NT2/D1 (cell line): Measurements from ENCODE around the gene MPDU1.

ENCODE experiments used
- SUZ12 ChIP-seq: IDR thresholded peaks from 2 replicates; pipeline ENCODE4 v1.6.1; 2011; ENCODE audit not compliant: insufficient read length, insufficient read depth; ENCODE audit errors: extremely low read depth
- ZNF274 ChIP-seq: IDR thresholded peaks from 2 replicates; pipeline ENCODE4 v1.6.1; 2011; ENCODE audit warnings: mild to moderate bottlenecking, low read depth, low read length

DNA sequence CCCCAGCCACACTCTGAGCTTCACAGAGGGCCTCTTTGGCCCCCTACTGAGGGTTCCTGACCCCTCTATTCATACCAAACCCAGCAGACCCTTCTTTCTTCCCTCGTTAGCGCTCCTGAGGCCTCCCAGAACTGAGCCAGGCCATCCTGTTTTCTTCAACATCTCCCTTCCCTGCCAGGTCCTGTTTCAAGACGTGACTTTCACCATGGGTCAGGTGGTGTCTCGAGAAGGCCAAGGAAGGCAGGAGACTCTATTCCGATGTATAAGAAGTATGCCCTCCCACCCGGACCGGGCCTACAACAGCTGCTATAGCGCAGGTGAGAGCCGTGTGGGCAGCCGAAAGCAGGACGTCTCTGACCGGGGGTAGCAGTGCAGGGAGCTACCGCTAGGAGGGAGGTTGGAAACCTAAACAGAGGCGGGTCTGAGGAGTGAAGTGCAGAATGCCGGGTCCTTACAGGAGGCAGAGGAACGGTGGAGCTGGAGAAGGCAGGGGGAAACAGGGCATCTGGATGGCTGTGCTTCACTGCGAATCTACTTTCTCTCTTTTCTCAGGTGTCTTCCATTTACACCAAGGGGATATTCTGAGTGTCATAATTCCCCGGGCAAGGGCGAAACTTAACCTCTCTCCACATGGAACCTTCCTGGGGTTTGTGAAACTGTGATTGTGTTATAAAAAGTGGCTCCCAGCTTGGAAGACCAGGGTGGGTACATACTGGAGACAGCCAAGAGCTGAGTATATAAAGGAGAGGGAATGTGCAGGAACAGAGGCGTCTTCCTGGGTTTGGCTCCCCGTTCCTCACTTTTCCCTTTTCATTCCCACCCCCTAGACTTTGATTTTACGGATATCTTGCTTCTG, 23.3 kb upstream of the MPDU1 start:
- no peak for TF ChIP-seq ZNF274
- no peak for TF ChIP-seq SUZ12
